ENCODE results near the gene FOXP4. TPM values are rescaled to one million over a fixed set of nuclear protein-coding genes. Genes with fewer than 3 reads are reported as not detected.
A peak's percentile ranks its signal among the peaks of the same experiment; 100 is the strongest.

The FOXP4 gene
- total RNA-seq, 1 donor from 2014 or later = 29.9 TPM

GRCh38 chr6:41624621-41625380 lies 78.6 kb downstream of the FOXP4 start:
- no peaks in the 10 kb centered on the region for H3K27me3 ChIP-seq
- H3K9me3 ChIP-seq = no peaks in the 10 kb centered on the region
- no peak for TF ChIP-seq CTCF (IDR thresholded peaks at IDR 0.05)
- ATAC-seq = no peak
- H3K4me3 ChIP-seq = no peak overlapping the region
- no peak overlapping the region for H3K27ac ChIP-seq
- intact Hi-C loops (cut with DNase I) = no loop called here
- H3K4me1 ChIP-seq = no peaks in the 10 kb centered on the region
- no peaks in the 10 kb centered on the region for H3K36me3 ChIP-seq
- no peak for DNase-seq

- Histone ChIP-seq H3K4me1 (no peaks in the 10 kb centered on the region), H3K4me3 (no peak overlapping the region), H3K27ac (no peak overlapping the region), H3K9me3 (no peaks in the 10 kb centered on the region), H3K36me3 (no peaks in the 10 kb centered on the region), H3K27me3 (no peaks in the 10 kb centered on the region)
- ATAC-seq = no peak
- no peak for TF ChIP-seq CTCF (IDR thresholded peaks at IDR 0.05)
- DNase-seq = peak; percentile 45
- intact Hi-C loops (cut with DNase I) = no loop called here
Measured at GRCh38 chr6:41625442-41625841, 79.3 kb downstream of the FOXP4 start.

- no peak for DNase-seq
- no peaks in the 10 kb centered on the region for H3K9me3 ChIP-seq
- intact Hi-C loops (cut with DNase I) = no loop called here
- H3K27ac ChIP-seq = no peak overlapping the region
- no peaks in the 10 kb centered on the region for H3K27me3 ChIP-seq
- no peaks in the 10 kb centered on the region for H3K36me3 ChIP-seq
- no peak for ATAC-seq
- TF ChIP-seq CTCF (IDR thresholded peaks at IDR 0.05) = no peak
- H3K4me1 ChIP-seq = no peaks in the 10 kb centered on the region
- H3K4me3 ChIP-seq = no peak overlapping the region
Measured at GRCh38 chr6:41626022-41626421, 79.8 kb downstream of the FOXP4 start.

GRCh38 chr6:41626917-41627316 lies 80.7 kb downstream of the FOXP4 start:
- Histone ChIP-seq H3K36me3 (no peaks in the 10 kb centered on the region), H3K4me1 (no peaks in the 10 kb centered on the region), H3K27me3 (no peaks in the 10 kb centered on the region), H3K4me3 (no peak overlapping the region), H3K9me3 (no peaks in the 10 kb centered on the region), H3K27ac (no peak overlapping the region)
- no peak for TF ChIP-seq CTCF (IDR thresholded peaks at IDR 0.05)
- DNase-seq (peak; percentile 15), ATAC-seq (no peak)
- intact Hi-C loops (cut with DNase I) = no loop called here

- Histone ChIP-seq H3K4me1 (no peaks in the 10 kb centered on the region), H3K27me3 (no peaks in the 10 kb centered on the region), H3K9me3 (no peaks in the 10 kb centered on the region), H3K27ac (no peak overlapping the region), H3K4me3 (no peak overlapping the region), H3K36me3 (no peaks in the 10 kb centered on the region)
- no peak for TF ChIP-seq CTCF (IDR thresholded peaks at IDR 0.05)
- intact Hi-C loops (cut with DNase I) = no loop called here
- no peak for ATAC-seq
- DNase-seq = no peak
Measured at GRCh38 chr6:41629128-41629527, 82.9 kb downstream of the FOXP4 start.
